ENCODE measurements around the gene NME7.
"Not testable (repeated sequence)": the region's sequence is repeated elsewhere in the genome, so short reads cannot be mapped to it uniquely, and the experiment has no call there.

NME7 gene

DNA sequence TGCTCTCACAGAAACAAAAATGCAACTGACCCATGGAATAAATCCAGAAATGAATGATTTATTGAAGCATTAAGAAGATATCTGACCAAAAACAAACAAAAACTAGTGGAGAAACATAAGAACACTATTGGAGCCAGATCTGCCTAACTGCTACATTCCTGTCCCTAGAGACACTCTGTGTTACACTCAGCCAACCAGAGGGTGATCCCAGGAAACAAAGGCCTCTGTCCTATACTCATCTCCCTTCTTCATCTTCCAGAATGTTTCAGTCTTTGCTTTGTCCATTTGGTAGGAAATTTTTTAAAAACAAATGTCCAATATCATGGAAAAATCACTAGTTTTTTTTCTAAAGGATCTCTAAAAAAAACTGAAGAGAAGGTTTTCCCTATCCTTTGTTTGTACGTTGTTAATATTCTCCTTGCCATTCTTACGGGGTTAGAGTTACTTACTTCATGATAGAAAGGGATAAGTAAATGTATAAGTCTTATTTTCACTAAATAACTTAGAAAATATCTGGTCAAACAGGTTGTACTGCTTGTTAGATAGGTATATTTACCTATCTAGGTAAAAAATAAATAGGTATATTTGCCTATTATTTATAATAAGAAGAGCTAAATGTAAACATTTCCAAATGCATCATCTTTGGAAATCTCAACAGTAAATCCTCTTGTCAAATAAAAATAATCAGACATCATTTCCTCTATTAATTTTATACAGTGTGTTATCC, 59.1 kb downstream of the NME7 start:
- no peak for DNase-seq (ENCODE audit: low read depth in 2 of 2, low spot score in 1 of 2)

GRCh38 chr1:169307176-169307575, 60.4 kb downstream of the NME7 start:
- no peak for DNase-seq (ENCODE audit: low read depth in 2 of 2, low spot score in 1 of 2)

DNA sequence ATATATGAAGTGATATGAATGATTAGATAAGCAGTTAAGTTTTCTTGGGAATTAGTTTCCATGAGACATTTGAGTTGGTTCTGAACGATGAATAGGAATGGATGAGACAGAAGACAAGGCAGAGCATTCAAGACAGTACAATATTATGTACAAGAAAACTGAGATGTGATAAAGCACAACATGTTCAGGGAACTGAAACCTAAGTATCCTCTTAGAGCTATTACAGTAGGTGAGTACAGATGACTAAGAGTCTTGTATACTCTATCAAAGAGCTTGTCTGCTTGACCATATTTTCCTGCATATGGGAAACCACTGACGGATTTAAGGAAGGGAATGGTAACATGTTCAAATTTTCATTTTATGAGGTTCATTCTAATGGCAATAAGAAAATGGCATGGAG, 61.6 kb downstream of the NME7 start:
- DNase-seq (ENCODE audit: low read depth in 2 of 2, low spot score in 1 of 2) = no peak

DNA sequence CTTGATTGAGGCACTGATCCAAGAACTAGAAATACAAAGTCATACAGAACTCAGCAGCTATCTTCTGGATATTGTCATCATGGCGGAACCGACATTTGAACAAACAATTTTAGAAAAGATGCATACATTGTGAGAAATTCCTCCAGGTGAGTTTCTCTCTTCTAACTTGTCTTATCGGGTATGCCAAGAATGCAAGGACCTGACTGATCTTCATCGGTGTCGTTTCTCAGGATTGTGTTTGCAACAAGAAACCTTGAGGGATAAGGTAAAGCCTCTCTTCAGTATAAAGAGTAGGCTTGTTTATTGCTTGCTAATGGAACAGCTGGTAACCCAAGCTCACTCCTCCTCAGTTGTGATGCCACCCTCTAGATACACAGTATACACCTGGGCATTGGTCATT, 62.2 kb downstream of the NME7 start:
- no peak for DNase-seq (ENCODE audit: low read depth in 2 of 2, low spot score in 1 of 2)

DNA sequence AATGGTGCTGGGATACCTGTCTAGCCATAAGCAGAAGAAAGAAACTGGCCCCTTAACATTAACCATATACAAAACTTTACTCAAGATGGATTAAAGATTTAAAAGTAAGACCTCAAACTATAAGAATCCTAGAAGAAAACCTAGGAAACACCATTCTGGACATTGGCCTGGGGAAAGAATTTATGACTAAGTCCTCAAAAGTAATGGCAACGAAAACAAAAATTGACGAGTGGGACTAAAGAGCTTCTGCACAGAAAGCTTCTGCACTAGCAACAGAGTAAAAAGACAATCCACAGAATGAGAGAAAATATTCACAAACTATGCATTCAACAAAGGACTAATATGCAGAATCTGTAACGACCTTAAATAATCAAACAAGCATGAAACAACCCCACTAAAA, 66.7 kb downstream of the NME7 start:
- DNase-seq (ENCODE audit: low read depth in 2 of 2, low spot score in 1 of 2) = no peak

DNA sequence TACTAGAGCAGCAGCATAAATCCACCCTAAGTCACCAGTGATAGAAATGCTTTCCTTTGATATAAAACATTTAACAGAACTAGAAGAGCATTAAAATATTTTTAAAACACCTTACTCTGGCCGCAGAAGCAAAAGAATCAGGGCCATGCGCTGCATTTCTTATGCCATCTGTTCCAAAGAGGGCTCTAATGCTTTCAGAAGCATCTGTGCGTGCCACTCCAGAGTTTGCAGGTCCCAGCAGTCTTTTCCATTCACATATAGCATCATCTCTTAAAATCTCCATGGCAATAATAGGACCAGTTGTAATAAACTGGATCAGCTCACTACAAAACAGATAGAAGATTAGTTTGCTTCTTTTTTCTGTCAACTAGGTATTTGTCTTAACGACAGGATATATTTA, 69.2 kb downstream of the NME7 start:
- no peak for DNase-seq (ENCODE audit: low read depth in 2 of 2, low spot score in 1 of 2)

DNA sequence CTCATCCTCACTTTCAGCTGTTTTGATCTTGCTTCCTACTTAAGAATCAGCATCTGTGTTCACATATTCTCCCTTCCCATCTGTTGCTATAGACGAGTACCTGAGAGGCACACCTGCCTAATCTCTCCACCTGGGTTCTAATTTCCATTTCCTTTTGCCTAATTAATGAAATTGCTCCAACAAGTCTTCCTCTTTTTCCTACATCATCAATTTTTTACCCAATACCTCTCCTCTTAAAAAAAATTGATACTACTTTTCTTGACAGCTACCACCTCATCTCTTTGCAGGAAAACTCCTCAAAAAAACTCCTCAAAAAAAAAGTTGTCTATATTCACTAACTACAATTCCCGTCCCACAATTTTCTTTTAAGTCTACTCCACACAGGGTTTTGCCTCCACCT, 71.8 kb downstream of the NME7 start:
- no peak for DNase-seq (ENCODE audit: low read depth in 2 of 2, low spot score in 1 of 2)

DNA sequence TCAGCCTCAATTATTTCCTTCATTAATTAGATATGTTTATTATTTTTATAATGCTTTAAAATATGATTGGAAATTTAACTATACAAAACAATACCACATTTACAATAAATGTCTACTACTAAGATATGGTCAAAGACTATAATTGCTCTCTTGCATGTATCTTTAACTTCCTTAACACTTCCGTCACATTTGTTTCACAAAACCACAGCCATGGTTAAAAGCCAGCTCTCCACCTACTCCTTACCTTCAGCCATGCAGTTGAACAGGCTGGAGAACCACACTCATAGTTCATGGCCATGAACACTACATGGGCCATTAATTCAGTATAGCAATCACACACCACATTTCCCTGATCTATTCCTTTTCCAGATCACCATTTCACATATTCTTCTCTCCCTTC, 72.2 kb downstream of the NME7 start:
- no peak for DNase-seq (ENCODE audit: low read depth in 2 of 2, low spot score in 1 of 2)

GRCh38 chr1:169289016-169289415, 78.6 kb downstream of the NME7 start:
- DNase-seq (ENCODE audit: low read depth in 2 of 2, low spot score in 1 of 2) = no peak

DNA sequence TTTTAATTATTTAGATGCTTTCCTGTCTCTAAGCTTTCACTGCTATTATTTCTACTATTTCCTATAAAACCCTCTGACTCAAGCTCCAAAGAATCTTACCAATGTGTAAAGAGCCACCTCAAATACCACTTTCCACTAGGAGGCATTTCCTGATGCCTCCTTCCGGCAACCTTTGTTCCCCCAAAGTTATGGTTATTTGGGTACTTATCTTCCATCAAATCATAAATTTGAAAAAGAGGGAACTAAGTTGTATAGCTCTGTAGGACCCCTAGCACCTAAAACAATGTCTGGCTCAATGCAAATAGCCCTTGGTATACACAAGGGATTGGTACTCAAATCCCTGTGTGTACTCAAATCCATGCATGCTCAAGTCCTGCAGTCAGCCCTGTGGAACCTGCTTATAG, 79.6 kb downstream of the NME7 start:
- DNase-seq (ENCODE audit: low read depth in 2 of 2, low spot score in 1 of 2) = no peak

DNA sequence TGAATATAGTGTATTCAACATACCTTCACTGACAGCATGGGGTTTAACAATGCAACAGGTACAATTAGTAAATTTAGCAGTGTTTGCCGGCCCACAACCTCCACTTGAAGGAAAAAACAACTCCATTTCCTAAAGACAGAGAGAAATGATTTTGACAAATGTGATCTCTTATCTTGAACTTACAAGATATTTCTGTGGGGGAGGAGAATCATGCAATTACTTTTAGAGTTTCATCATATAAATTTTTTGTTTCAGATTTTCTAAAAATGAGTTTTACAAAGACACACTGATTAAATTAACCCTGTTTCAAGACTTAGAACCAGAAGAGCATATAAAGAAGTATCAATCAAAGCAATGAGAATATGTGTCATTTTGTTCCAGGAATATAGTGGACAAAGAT, 80.3 kb downstream of the NME7 start:
- no peak for DNase-seq (ENCODE audit: low read depth in 2 of 2, low spot score in 1 of 2)

DNA sequence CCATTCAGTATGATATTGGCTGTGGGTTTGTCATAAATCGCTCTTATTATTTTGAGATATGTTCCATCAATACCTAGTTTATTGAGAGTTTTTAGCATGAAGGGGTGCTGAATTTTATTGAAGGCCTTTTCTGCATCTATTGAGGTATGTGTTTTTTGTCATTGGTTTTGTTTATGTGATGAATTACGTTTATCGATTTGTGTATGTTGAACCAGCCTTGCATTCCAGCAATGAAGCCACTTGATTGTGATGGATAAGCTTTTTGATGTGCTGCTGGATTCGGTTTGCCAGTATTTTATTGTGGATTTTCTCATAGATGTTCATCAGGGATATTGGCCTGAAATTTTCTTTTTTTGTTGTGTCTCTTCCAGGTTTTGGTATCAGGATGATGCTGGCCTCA, 86.0 kb downstream of the NME7 start:
- not testable (repeated sequence) for DNase-seq (ENCODE audit: low read depth in 2 of 2, low spot score in 1 of 2)

GRCh38 chr1:169271098-169271497, 96.5 kb downstream of the NME7 start:
- no peak for DNase-seq (ENCODE audit: low read depth in 2 of 2, low spot score in 1 of 2)

DNA sequence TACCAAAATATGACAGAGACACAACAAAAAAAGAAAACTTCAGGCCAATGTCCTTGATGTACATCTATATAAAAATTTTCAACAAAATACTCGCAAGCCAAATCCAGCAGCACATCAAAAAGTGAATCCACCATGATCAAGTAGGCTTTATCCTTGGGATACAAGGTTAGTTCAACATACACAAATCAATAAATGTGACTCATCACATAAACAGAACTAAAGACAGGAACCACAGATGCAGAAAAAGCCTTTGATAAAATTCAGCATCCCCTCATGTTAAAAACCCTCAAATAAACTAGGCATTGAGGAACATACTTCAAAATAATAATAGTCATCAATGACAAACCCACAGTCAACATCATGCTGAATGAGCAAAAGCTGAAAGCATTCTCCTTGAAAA, 101.5 kb downstream of the NME7 start:
- DNase-seq (ENCODE audit: low read depth in 2 of 2, low spot score in 1 of 2) = no peak

DNA sequence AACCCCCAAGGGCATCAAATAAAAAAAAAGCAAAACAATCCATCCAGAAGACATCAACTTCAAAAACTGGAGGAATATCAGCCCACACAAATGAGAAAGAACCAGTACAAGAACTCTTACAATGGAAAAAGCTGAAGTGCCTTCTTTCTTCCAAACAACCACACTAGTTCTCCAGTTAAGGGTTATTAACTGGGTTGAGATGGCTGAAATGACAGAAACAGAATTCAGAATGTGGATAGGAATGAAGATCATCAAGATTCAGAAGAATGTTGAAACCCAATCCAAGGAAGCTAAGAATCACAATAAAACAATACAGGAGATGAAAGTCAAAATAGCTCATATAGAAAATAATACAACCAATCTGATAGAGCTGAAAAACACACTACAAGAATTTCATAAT, 104.5 kb downstream of the NME7 start:
- no peak for DNase-seq (ENCODE audit: low read depth in 2 of 2, low spot score in 1 of 2)

DNA sequence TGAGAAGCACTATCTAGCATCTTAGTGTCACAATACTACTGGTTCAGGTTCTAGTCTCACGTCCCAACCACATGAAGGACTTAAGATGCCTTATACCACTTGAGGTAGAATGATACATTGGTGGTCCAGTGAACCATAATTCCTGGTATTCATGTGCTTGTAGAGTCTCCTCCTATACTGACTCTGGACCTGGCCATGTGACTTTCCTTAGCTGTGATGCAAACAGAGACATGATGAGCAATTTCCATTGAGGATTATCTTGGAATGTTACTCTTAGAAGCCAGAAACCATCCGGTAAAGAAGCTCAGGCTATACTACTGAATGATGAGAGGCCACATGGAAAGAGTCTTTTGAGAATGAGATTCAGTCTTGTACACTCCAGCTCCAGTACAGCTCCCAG, 105.7 kb downstream of the NME7 start:
- no peak for DNase-seq (ENCODE audit: low read depth in 2 of 2, low spot score in 1 of 2)

DNA sequence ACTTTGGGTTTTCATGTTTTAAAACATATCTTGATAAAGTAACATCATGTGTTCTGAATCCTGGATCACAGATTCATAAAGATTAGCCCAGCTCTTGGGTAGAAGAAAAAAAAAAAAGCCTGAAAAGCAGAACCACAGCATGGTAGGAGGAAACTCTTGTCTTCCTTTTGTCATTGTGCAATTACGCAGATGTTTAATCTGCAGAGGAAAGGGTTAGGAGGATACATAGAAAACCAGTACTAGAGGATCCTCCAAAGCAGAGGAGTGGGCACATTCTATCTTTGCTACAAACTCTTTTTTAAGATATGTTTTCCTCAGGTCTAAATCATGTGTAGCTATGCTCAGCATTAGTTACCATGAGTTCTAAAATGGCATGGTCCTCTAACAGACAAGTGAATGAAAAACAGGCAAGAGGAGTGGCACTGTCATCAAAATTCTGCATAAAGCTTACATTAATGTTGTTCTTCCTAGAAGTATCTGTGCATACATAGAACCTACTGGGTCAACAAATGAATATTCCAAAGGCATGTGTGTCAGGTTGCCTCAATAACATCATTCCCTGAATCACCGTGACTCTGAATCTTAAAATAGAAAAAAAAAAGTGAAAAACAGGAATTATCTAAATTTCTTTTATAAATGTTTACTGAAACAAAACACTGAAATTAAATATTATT, 107.0 kb downstream of the NME7 start:
- no peak for DNase-seq (ENCODE audit: low read depth in 2 of 2, low spot score in 1 of 2)

- no peak for DNase-seq (ENCODE audit: low read depth in 2 of 2, low spot score in 1 of 2)
Measured at GRCh38 chr1:169259816-169260215, 107.8 kb downstream of the NME7 start.

DNA sequence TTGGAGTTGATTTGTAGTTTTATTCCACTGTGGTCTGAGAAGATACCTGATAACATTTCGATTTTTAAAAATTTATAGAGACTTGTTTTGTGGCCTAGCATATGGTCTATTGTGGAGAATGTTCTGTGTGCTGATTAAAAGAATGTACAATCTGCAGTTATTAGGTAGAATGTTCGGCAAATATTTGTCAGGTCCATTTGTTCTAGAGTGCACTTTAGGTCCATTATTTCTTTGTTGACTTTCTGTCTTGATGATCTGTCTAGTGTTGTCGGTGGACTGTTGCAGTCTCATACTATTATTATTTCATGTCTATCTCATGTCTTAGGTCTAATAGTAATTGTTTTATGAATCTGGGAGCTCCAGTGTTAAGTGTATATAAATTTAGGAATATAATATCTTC, 116.8 kb downstream of the NME7 start:
- no peak for DNase-seq (ENCODE audit: low read depth in 2 of 2, low spot score in 1 of 2)

- DNase-seq (ENCODE audit: low read depth in 2 of 2, low spot score in 1 of 2) = no peak
Measured at GRCh38 chr1:169250022-169250421, 117.6 kb downstream of the NME7 start.

- DNase-seq (ENCODE audit: low read depth in 2 of 2, low spot score in 1 of 2) = no peak
Measured at GRCh38 chr1:169249611-169250010, 118.0 kb downstream of the NME7 start.

DNA sequence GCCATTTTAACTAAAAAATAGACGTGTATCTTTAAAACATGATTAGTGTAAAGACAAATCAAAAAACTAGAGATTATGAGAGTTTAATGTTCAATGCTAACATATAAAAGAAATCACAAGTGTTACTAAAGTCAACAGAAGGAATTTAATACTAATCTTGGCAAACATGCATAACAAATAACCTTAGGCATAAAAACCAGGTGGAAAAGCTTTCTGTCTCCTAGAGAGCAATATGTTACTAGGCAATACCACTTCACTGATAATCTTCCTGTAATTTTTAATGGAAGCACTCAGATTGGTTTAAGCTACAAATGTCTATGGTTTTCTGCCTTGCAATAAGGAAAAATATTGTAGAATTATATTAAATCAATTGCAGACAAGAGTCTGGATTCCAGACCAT, 121.9 kb downstream of the NME7 start:
- no peak for DNase-seq (ENCODE audit: low read depth in 2 of 2, low spot score in 1 of 2)

All from stimulated activated CD8-positive, alpha-beta memory T cell treated with anti-CD3 and anti-CD28 coated beads, Interleukin-4, amount 100 ng/mL, for 1 hour (primary cell).